UCSD-AML1 (cell line): ENCODE measurements around the gene PLEKHH3.
"Not testable (repeated sequence)": the region's sequence is repeated elsewhere in the genome, so short reads cannot be mapped to it uniquely, and the experiment has no call there.

ENCODE experiments used
- DNase-seq: peaks from one replicate; lab custom pipeline; 2025; ENCODE audit not compliant: unreplicated experiment; lab: John Stamatoyannopoulos, UW

Gene PLEKHH3

GRCh38 chr17:42673266-42673884 lies 3.4 kb downstream of the PLEKHH3 start:
- DNase-seq = no peak

- no peak for DNase-seq
Measured at GRCh38 chr17:42672038-42672437, 4.8 kb downstream of the PLEKHH3 start.

- no peak for DNase-seq
Measured at GRCh38 chr17:42670789-42671657, 5.8 kb downstream of the PLEKHH3 start.

GRCh38 chr17:42669977-42670788 lies 6.6 kb downstream of the PLEKHH3 start:
- no peak for DNase-seq

- DNase-seq = no peak
Measured at GRCh38 chr17:42669705-42669976, 7.2 kb downstream of the PLEKHH3 start.

- DNase-seq = no peak
Measured at GRCh38 chr17:42667088-42667951, 9.5 kb downstream of the PLEKHH3 start.

GRCh38 chr17:42666126-42666525 lies 10.7 kb downstream of the PLEKHH3 start:
- not testable (repeated sequence) for DNase-seq

GRCh38 chr17:42665581-42666001 lies 11.2 kb downstream of the PLEKHH3 start:
- DNase-seq = no peak

- DNase-seq = no peak
Measured at GRCh38 chr17:42660692-42661345, 16.0 kb downstream of the PLEKHH3 start.

- not testable (repeated sequence) for DNase-seq
Measured at GRCh38 chr17:42659932-42660274, 16.9 kb downstream of the PLEKHH3 start.

GRCh38 chr17:42659079-42659931 lies 17.5 kb downstream of the PLEKHH3 start, which contains the start of gene TUBG2:
TUBG2 (plus strand) TSS chr17:42659284; CDS start chr17:42659504, 220 bp downstream.
- peak; percentile 73 for DNase-seq

- no peak for DNase-seq
Measured at GRCh38 chr17:42657824-42658588, 18.8 kb downstream of the PLEKHH3 start.

- no peak for DNase-seq
Measured at GRCh38 chr17:42655528-42655927, 21.3 kb downstream of the PLEKHH3 start.

GRCh38 chr17:42653179-42654124 lies 23.3 kb downstream of the PLEKHH3 start:
- no peak for DNase-seq

- no peak for DNase-seq
Measured at GRCh38 chr17:42651392-42651791, 25.4 kb downstream of the PLEKHH3 start.

- no peak for DNase-seq
Measured at GRCh38 chr17:42647778-42648177, 29.0 kb downstream of the PLEKHH3 start.

GRCh38 chr17:42642336-42642735 lies 34.5 kb downstream of the PLEKHH3 start:
- no peak for DNase-seq

GRCh38 chr17:42640121-42640520 lies 36.7 kb downstream of the PLEKHH3 start:
- DNase-seq = no peak
